NB4 (cell line): ENCODE measurements around the gene GABRG3.

Experiments
- DNase-seq: peaks from one replicate; pipeline ENCODE4 v3.0.0; 2010; ENCODE audit warnings: low read depth
- H3K4me3 ChIP-seq: one replicate; pipeline ENCODE4 v1.5.1; 2011; ENCODE audit warnings: mild to moderate bottlenecking, low read depth, low read length, moderate library complexity
- CTCF ChIP-seq: IDR thresholded peaks from one replicate; pipeline ENCODE4 v1.5.1; 2012; ENCODE audit warnings: low read depth, low read length
- MYC ChIP-seq: IDR thresholded peaks from 2 replicates; pipeline ENCODE4 v1.6.1; 2011; ENCODE audit warnings: low read depth, low read length
- POLR2A ChIP-seq: IDR thresholded peaks from 2 replicates; pipeline ENCODE4 v1.6.1; 2011; ENCODE audit warnings: mild to moderate bottlenecking; ENCODE audit not compliant: insufficient read length; ENCODE audit errors: extremely low read depth
- TF ChIP-seq, protein P1 (sequence below): IDR thresholded peaks from 2 replicates; pipeline ENCODE4 v1.6.1; 2011; ENCODE audit warnings: low read depth, low read length

The GABRG3 gene

GRCh38 chr15:27028858-27029477 is 58.0 kb downstream of the GABRG3 start:
- H3K4me3 ChIP-seq, result no peak overlapping the region
- TF ChIP-seq, protein P1, sequence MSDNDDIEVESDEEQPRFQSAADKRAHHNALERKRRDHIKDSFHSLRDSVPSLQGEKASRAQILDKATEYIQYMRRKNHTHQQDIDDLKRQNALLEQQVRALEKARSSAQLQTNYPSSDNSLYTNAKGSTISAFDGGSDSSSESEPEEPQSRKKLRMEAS, result peak; percentile 16; the same call in 1 of the 2 replicates
- no peak for TF ChIP-seq POLR2A
- no peak for DNase-seq

- H3K4me3 ChIP-seq, result no peak overlapping the region
- TF ChIP-seq POLR2A (no peak), MYC (no peak), CTCF (no peak)
- TF ChIP-seq, protein P1, result no peak
- no peak for DNase-seq
These were observed 65.2 kb downstream of the GABRG3 start for GRCh38 chr15:27036210-27036609.

GRCh38 chr15:27037501-27037900 is 66.5 kb downstream of the GABRG3 start:
- H3K4me3 ChIP-seq, result no peak overlapping the region
- DNase-seq, result no peak
- TF ChIP-seq MYC, result no peak
- TF ChIP-seq POLR2A, result no peak
- TF ChIP-seq CTCF, result no peak
- TF ChIP-seq, protein P1, result no peak

GRCh38 chr15:27039152-27039551 is 68.2 kb downstream of the GABRG3 start:
- DNase-seq, result no peak
- no peak overlapping the region for H3K4me3 ChIP-seq
- TF ChIP-seq CTCF (no peak), MYC (no peak), POLR2A (no peak)
- TF ChIP-seq, protein P1, result no peak

GRCh38 chr15:27042230-27042629 is 71.2 kb downstream of the GABRG3 start:
- no peak overlapping the region for H3K4me3 ChIP-seq
- no peak for DNase-seq
- TF ChIP-seq, protein P1, result no peak
- TF ChIP-seq POLR2A (no peak), CTCF (no peak), MYC (no peak)

DNA sequence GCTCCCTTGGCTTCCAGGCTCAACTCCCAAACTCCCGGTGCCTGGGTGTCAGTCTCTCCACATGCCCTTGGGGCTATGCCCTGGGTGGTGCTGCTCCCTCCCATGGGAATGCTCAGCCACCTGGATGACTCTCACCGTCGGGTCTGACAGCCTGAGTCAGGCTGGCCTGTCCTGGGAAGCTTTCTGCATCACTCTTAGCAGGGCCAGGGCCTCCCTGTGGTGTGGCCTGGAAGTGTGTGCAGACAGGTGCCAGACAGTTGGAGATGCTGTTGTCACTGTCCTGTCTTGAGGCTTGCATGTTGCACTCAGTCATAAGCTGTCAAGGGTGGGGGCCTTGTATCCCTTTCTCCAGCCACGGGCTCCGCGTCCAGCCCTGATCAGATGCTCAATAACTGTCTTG is 71.7 kb downstream of the GABRG3 start:
- no peak for TF ChIP-seq CTCF
- no peak for TF ChIP-seq MYC
- no peak for TF ChIP-seq POLR2A
- TF ChIP-seq, protein P1, result no peak
- no peak overlapping the region for H3K4me3 ChIP-seq
- no peak for DNase-seq
